ENCODE results near the gene KIF21A.

GRCh38 chr12:39426636-39427240 is 16.2 kb downstream of the KIF21A start:
- TF ChIP-seq, protein P1, sequence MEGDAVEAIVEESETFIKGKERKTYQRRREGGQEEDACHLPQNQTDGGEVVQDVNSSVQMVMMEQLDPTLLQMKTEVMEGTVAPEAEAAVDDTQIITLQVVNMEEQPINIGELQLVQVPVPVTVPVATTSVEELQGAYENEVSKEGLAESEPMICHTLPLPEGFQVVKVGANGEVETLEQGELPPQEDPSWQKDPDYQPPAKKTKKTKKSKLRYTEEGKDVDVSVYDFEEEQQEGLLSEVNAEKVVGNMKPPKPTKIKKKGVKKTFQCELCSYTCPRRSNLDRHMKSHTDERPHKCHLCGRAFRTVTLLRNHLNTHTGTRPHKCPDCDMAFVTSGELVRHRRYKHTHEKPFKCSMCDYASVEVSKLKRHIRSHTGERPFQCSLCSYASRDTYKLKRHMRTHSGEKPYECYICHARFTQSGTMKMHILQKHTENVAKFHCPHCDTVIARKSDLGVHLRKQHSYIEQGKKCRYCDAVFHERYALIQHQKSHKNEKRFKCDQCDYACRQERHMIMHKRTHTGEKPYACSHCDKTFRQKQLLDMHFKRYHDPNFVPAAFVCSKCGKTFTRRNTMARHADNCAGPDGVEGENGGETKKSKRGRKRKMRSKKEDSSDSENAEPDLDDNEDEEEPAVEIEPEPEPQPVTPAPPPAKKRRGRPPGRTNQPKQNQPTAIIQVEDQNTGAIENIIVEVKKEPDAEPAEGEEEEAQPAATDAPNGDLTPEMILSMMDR (IDR thresholded peaks at IDR 0.05) = no peak
- TF ChIP-seq POLR2A (IDR thresholded peaks at IDR 0.05) = no peak
